CD14-positive monocyte (primary cell): ENCODE measurements around the gene SETBP1. TPM values are rescaled to one million over a fixed set of nuclear protein-coding genes. Genes with fewer than 3 reads are reported as not detected.

Experiments
- DNase-seq, 3 donors: peaks; one replicate each; pipeline ENCODE4 v3.0.0-alpha.2; 2011 to 2022
- H2AFZ ChIP-seq: 2 replicates; pipeline ENCODE4 v1.6.0; 2012; ENCODE audit warnings: mild to moderate bottlenecking, low read depth, low read length, inconsistent platforms; ENCODE audit not compliant: insufficient read depth, poor library complexity, severe bottlenecking
- H3K27ac ChIP-seq, 2 donors: 1 replicate in 1 of 2; 2 replicates in 1 of 2; pipeline ENCODE4 v1.5.1; 2012 to 2013; ENCODE audit warnings: low read length in 2 of 2, control low read depth in 1 of 2, inconsistent platforms in 1 of 2, low read depth in 1 of 2, mild to moderate bottlenecking in 1 of 2
- H3K27me3 ChIP-seq, 2 donors: one replicate each; pipeline versions ENCODE4 v1.6.0 to v1.6.1; 2011 to 2013; ENCODE audit warnings: low read length in 2 of 2; ENCODE audit not compliant: control insufficient read depth in 2 of 2, insufficient read depth in 2 of 2
- H3K36me3 ChIP-seq, 2 donors: replicated peaks in 1 of 2; 1 replicate in 1 of 2; 2 replicates in 1 of 2; pipeline versions ENCODE4 v1.5.1 to v1.6.1; 2012 to 2013; ENCODE audit warnings: low read length in 2 of 2, control low read depth in 1 of 2, inconsistent platforms in 1 of 2, mild to moderate bottlenecking in 1 of 2; ENCODE audit not compliant: insufficient read depth in 2 of 2, control insufficient read depth in 1 of 2
- H3K4me1 ChIP-seq, 2 donors: 1 replicate in 1 of 2; 2 replicates in 1 of 2; pipeline versions ENCODE4 v1.5.1 to v1.6.1; 2012 to 2013; ENCODE audit warnings: low read length in 2 of 2, control low read depth in 1 of 2, inconsistent platforms in 1 of 2, mild to moderate bottlenecking in 1 of 2, moderate library complexity in 1 of 2; ENCODE audit not compliant: insufficient read depth in 2 of 2, control insufficient read depth in 1 of 2
- H3K4me2 ChIP-seq: replicated peaks from 2 replicates; pipeline ENCODE3; 2012; ENCODE audit warnings: low read length, moderate library complexity, mild to moderate bottlenecking; ENCODE audit not compliant: poor library complexity, severe bottlenecking; ENCODE audit errors: extremely low read depth
- H3K4me3 ChIP-seq, 3 experiments: fragments of 200-600 bp in 1 of 3; sonication (generic) in 1 of 3; replicated peaks in 1 of 3; 1 replicate in 2 of 3; 2 replicates in 1 of 3; pipeline ENCODE4 v1.5.1; 2011 to 2013; ENCODE audit warnings: low read length in 3 of 3, mild to moderate bottlenecking in 3 of 3, control low read depth in 2 of 3, low read depth in 2 of 3, inconsistent platforms in 1 of 3, moderate library complexity in 1 of 3
- H3K79me2 ChIP-seq: 2 replicates; pipeline ENCODE4 v1.6.0; 2012; ENCODE audit warnings: mild to moderate bottlenecking, control low read depth, inconsistent platforms, low read length, moderate library complexity; ENCODE audit not compliant: insufficient read depth
- H3K9ac ChIP-seq: 2 replicates; pipeline ENCODE4 v1.6.0; 2017; ENCODE audit warnings: low read length, mild to moderate bottlenecking; ENCODE audit not compliant: insufficient read depth, poor library complexity, severe bottlenecking
- H3K9me3 ChIP-seq, 2 donors: replicated peaks in 1 of 2; 1 replicate in 1 of 2; 2 replicates in 1 of 2; pipeline versions ENCODE4 v1.5.1 to v1.6.1; 2012 to 2013; ENCODE audit warnings: low read length in 2 of 2, control low read depth in 1 of 2; ENCODE audit not compliant: control insufficient read depth in 1 of 2, insufficient read depth in 1 of 2
- H4K20me1 ChIP-seq: 2 replicates; pipeline ENCODE4 v1.6.0; 2012; ENCODE audit warnings: mild to moderate bottlenecking, low read length, control low read depth, moderate library complexity; ENCODE audit not compliant: insufficient read depth
- H3K27ac Mint-ChIP-seq, 7 donors: one replicate each; pipeline ENCODE4 v1.8.0; 2020; ENCODE audit warnings: mild to moderate bottlenecking in 7 of 7, mixed read lengths in 7 of 7, moderate library complexity in 6 of 7, inconsistent platforms in 2 of 7
- H3K27me3 Mint-ChIP-seq, 3 donors: one replicate each; pipeline ENCODE4 v1.8.0; 2021 to 2022; ENCODE audit warnings: low read depth in 3 of 3, mild to moderate bottlenecking in 3 of 3, mixed read lengths in 3 of 3, moderate library complexity in 3 of 3, inconsistent platforms in 1 of 3
- H3K36me3 Mint-ChIP-seq, 2 donors: one replicate each; pipeline ENCODE4 v1.8.0; 2020; ENCODE audit warnings: mixed read lengths in 2 of 2, inconsistent platforms in 1 of 2, mild to moderate bottlenecking in 1 of 2
- H3K4me1 Mint-ChIP-seq: one replicate; pipeline ENCODE4 v1.8.0; 2020; ENCODE audit warnings: mild to moderate bottlenecking, mixed read lengths
- H3K4me3 Mint-ChIP-seq, 2 donors: one replicate each; pipeline ENCODE4 v1.8.0; 2020; ENCODE audit warnings: mild to moderate bottlenecking in 2 of 2, mixed read lengths in 2 of 2, moderate library complexity in 1 of 2
- H3K9me3 Mint-ChIP-seq, 7 donors: one replicate each; pipeline ENCODE4 v1.8.0; 2020 to 2022; ENCODE audit warnings: mixed read lengths in 7 of 7, mild to moderate bottlenecking in 6 of 7, moderate library complexity in 6 of 7, inconsistent platforms in 2 of 7
- WGBS: methylation state at CpG from one replicate; pipeline ENCODE4 v1.1.5; 2013; ENCODE audit warnings: missing lambda C conversion rate; ENCODE audit not compliant: insufficient coverage; 5-methylcytosine and 5-hydroxymethylcytosine counted together
- intact Hi-C, 2 donors: fragments of 100-400 bp; cut with micrococcal nuclease; formaldehyde crosslinking; loops; one replicate each; pipeline versions ENCODE4 v1.15.0 to v1.15.1; 2023
- polyA plus RNA-seq, 3 donors: library from polyadenylated mRNA; depleted of rRNA in 1 of 3; unstranded in 2 of 3; stranded (reverse) in 1 of 3; fragments of 300-500 nt in 2 of 3; fragments of >200 nt in 1 of 3; fragmentation: Illumina TruSeq in 2 of 3; gene quantifications; 1 replicate in 2 of 3; 2 replicates in 1 of 3; pipeline ENCODE4 v1.2.3, GENCODE V29; 2012 to 2021
- TF ChIP-seq, protein P1 (sequence below): fragments of 200-600 bp; IDR thresholded peaks from one replicate; pipeline ENCODE4 v1.8.0; 2022; ENCODE audit warnings: antibody characterized with exemption, mild to moderate bottlenecking

Gene SETBP1
- polyA plus RNA-seq, 3 donors: 0.01 to 1.2 TPM; not detected in 1

DNA sequence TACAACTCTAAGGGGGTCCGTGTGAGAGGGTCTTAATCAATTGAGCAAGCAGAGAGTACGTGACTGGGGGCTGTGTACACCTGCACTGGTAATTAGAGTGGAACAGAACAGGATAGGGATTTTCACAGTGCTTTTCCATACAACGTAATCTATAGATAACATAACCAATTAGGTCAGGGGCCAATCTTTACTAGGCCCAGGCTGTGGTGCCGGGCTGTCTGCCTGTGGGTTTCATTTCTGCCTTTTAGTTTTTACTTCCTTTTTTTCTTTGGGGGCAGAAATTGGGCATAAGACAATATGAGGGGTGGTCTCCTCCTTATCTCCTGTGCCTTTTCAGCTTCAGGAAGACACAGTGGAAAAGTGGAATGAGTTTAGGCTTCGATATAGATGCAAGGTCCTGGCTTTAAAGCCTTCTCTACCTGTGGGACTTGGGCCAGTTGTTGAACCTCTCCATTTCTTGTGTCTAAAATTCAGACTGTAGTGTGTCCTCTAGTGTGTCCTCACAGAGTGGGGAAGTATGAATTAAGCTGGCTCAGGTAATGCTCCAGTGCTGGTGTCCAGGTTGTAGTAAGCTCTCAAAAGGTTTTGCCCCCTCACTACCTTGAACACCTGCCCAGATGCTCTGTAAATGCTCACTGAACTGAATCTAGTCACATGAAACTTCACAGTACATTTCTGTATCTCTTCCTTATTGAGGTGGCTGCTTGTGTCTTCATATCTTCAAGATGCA, 422.8 kb downstream of the SETBP1 start:
- peak overlapping the region; percentile 76 to 89 (median 88) for H3K27ac Mint-ChIP-seq
- TF ChIP-seq, protein P1, sequence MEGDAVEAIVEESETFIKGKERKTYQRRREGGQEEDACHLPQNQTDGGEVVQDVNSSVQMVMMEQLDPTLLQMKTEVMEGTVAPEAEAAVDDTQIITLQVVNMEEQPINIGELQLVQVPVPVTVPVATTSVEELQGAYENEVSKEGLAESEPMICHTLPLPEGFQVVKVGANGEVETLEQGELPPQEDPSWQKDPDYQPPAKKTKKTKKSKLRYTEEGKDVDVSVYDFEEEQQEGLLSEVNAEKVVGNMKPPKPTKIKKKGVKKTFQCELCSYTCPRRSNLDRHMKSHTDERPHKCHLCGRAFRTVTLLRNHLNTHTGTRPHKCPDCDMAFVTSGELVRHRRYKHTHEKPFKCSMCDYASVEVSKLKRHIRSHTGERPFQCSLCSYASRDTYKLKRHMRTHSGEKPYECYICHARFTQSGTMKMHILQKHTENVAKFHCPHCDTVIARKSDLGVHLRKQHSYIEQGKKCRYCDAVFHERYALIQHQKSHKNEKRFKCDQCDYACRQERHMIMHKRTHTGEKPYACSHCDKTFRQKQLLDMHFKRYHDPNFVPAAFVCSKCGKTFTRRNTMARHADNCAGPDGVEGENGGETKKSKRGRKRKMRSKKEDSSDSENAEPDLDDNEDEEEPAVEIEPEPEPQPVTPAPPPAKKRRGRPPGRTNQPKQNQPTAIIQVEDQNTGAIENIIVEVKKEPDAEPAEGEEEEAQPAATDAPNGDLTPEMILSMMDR: no peak

DNA sequence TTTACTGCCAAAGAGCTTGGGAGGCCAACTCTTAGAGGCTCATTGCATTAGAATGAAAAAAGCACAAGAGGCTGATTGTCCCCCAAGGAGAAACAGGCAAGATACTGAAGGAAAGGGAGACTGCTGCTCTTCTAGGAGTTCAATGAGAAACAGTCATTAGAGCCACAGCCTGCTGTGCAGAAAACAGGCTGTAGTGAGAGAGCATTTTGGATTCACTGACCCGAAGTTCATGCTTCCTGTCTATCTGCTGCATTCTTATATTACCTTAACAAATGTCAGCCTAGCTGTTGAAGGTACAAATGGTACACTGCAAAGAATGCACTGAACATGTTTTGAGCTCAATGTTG, 423.3 kb downstream of the SETBP1 start:
- Histone ChIP-seq H3K9me3 (peaks cover 0 to 3% of the 10 kb centered on the region in 2 donors), H3K36me3 (no peaks in the 10 kb centered on the region), H3K27me3 (no peaks in the 10 kb centered on the region), H3K9ac (no peak overlapping the region), H4K20me1 (no peaks in the 10 kb centered on the region), H3K4me1 (peaks cover 69 to 77% of the 10 kb centered on the region in 2 donors), H3K27ac (peak overlapping the region in 1 of 2 donors; percentile 76), H3K4me3 (no peak overlapping the region), H3K4me2 (no peak overlapping the region), H2AFZ (no peak overlapping the region), H3K79me2 (no peaks in the 10 kb centered on the region)
- H3K4me1 Mint-ChIP-seq: peaks cover 60% of the 10 kb centered on the region
- H3K27ac Mint-ChIP-seq: peak overlapping the region in 6 of 7 donors; percentile 76 to 89 (median 88)
- TF ChIP-seq, protein P1: no peak
- no peaks in the 10 kb centered on the region for H3K36me3 Mint-ChIP-seq
- no peak for DNase-seq
- H3K4me3 Mint-ChIP-seq: no peak overlapping the region
- intact Hi-C loops: loop anchor here (5.0 to 10.0 kb wide), 3 partner anchors 37 to 61 kb away; no protein-coding TSS in a partner anchor
- WGBS: no CpG with 5 or more reads among the region's 1 CpG
- H3K9me3 Mint-ChIP-seq: peaks cover 0 to 7% (median 4%) of the 10 kb centered on the region in 7 donors
- no peaks in the 10 kb centered on the region for H3K27me3 Mint-ChIP-seq

More for the DNA sequence above, 422.8 kb downstream of the SETBP1 start:
- Histone ChIP-seq H3K4me1 (peaks cover 69 to 77% of the 10 kb centered on the region in 2 donors), H3K27ac (peak overlapping the region; percentile 37 to 76), H3K9ac (no peak overlapping the region), H4K20me1 (no peaks in the 10 kb centered on the region), H3K9me3 (peaks cover 0 to 3% of the 10 kb centered on the region in 2 donors), H3K79me2 (no peaks in the 10 kb centered on the region), H3K4me2 (peak overlapping the region; percentile 1), H3K4me3 (no peak overlapping the region), H2AFZ (peak overlapping the region; percentile 36), H3K36me3 (no peaks in the 10 kb centered on the region), H3K27me3 (no peaks in the 10 kb centered on the region)
- Mint-ChIP-seq H3K36me3 (no peaks in the 10 kb centered on the region), H3K4me3 (no peak overlapping the region), H3K27me3 (no peaks in the 10 kb centered on the region), H3K9me3 (peaks cover 0 to 7% (median 4%) of the 10 kb centered on the region in 7 donors), H3K4me1 (peaks cover 60% of the 10 kb centered on the region)
- peak; percentile 31 to 55 (median 42) for DNase-seq
- WGBS: 20% methylated on average over 1 of the region's 5 CpGs
- intact Hi-C loops: loop anchor here (5.0 to 10.0 kb wide), 3 partner anchors 36 to 61 kb away; no protein-coding TSS in a partner anchor
